A549 (cell line): Measurements from ENCODE around the gene TEDC1.

Experiments used
- EP300 ChIP-seq, 2 experiments: fragments of >200 bp; sonication (Bioruptor Twin); formaldehyde crosslinking; IDR thresholded peaks; 2 replicates in 1 of 2; 3 replicates in 1 of 2; pipeline ENCODE4 v1.6.1; 2016 to 2017
- KDM1A ChIP-seq: fragments of 200-600 bp; sonication (generic); IDR thresholded peaks from 2 replicates; pipeline ENCODE4 v1.6.1; 2016; ENCODE audit warnings: low read depth, mild to moderate bottlenecking
- POLR2A ChIP-seq: IDR thresholded peaks from 2 replicates; pipeline ENCODE4 v1.6.1; 2012; ENCODE audit warnings: mild to moderate bottlenecking, low read length
- TF ChIP-seq, protein P1 (sequence below): fragments of >200 bp; sonication (Bioruptor Twin); formaldehyde crosslinking; IDR thresholded peaks from 3 replicates; pipeline ENCODE4 v1.5.1; 2016

DNA sequence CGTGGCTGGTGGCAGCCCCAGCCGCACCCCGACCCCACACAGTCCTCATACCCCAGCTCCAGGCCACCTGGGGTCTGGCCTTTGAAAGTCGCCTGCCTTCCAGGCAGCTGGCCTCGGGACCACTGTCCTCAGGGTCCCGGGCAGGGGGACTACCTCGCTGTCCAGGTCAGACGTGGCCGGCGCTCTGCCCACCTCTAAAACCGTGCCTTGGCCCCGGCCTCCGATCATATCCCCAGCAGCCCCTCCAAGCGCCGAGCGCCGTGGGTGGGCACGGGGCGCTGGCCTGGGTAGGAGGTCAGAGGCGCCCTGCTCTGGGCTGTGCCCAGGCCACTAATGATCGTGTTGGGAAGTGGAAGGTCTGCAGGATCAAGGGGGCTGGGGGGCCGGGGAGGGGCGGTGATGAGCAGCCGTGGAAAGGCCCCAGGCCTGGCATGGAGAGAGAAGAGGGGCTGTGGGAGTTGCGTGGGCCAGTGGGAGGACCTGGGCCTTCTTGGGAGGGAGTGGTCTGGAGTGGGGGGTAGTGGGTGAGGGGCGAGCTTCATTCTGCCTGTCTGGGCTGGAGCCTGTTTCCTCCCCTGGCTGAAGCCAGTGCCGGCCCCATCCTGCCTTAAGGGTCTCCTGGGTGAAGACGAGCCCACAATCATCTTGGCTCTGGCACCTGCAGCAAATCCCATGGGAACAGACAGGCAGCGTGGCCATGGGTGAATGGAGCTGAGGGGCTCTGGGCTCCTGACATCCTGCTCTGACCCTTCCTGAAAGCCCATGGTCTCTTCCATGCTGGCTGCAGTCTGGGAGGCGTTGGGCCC is 40.2 kb downstream of the TEDC1 start:
- TF ChIP-seq EP300 (IDR thresholded peaks at IDR 0.05) (no peak), POLR2A (no peak), KDM1A (no peak)
- TF ChIP-seq, protein P1, sequence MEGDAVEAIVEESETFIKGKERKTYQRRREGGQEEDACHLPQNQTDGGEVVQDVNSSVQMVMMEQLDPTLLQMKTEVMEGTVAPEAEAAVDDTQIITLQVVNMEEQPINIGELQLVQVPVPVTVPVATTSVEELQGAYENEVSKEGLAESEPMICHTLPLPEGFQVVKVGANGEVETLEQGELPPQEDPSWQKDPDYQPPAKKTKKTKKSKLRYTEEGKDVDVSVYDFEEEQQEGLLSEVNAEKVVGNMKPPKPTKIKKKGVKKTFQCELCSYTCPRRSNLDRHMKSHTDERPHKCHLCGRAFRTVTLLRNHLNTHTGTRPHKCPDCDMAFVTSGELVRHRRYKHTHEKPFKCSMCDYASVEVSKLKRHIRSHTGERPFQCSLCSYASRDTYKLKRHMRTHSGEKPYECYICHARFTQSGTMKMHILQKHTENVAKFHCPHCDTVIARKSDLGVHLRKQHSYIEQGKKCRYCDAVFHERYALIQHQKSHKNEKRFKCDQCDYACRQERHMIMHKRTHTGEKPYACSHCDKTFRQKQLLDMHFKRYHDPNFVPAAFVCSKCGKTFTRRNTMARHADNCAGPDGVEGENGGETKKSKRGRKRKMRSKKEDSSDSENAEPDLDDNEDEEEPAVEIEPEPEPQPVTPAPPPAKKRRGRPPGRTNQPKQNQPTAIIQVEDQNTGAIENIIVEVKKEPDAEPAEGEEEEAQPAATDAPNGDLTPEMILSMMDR: no peak
